Activated naive CD4-positive, alpha-beta T cell treated with anti-CD3 and anti-CD28 coated beads, Interleukin-2, amount 50 U/mL, for 16 hours (primary cell): ENCODE measurements around the gene R3HCC1L.

Experiments used
- DNase-seq: peaks from one replicate; pipeline ENCODE4 v3.0.0-alpha.2; 2020

The R3HCC1L gene

GRCh38 chr10:98292971-98293370 is 158.5 kb downstream of the R3HCC1L start:
- DNase-seq, result no peak

- no peak for DNase-seq
These were observed 159.3 kb downstream of the R3HCC1L start for GRCh38 chr10:98293550-98294269.

GRCh38 chr10:98294270-98294627 is 159.8 kb downstream of the R3HCC1L start:
- DNase-seq, result no peak
